HG02973 (cell line): Measurements from ENCODE around the gene MANEA.
A peak's percentile ranks its signal among the peaks of the same experiment; 100 is the strongest.
"Not testable (repeated sequence)": the region's sequence is repeated elsewhere in the genome, so short reads cannot be mapped to it uniquely, and the experiment has no call there.

ENCODE experiments used
- ATAC-seq: cut with Tn5 transposase; IDR thresholded peaks from one replicate; pipeline ENCODE4 v1.9.1; 2021; ENCODE audit warnings: moderate library complexity; ENCODE audit not compliant: unreplicated experiment

The MANEA gene, protein sequence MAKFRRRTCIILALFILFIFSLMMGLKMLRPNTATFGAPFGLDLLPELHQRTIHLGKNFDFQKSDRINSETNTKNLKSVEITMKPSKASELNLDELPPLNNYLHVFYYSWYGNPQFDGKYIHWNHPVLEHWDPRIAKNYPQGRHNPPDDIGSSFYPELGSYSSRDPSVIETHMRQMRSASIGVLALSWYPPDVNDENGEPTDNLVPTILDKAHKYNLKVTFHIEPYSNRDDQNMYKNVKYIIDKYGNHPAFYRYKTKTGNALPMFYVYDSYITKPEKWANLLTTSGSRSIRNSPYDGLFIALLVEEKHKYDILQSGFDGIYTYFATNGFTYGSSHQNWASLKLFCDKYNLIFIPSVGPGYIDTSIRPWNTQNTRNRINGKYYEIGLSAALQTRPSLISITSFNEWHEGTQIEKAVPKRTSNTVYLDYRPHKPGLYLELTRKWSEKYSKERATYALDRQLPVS

DNA sequence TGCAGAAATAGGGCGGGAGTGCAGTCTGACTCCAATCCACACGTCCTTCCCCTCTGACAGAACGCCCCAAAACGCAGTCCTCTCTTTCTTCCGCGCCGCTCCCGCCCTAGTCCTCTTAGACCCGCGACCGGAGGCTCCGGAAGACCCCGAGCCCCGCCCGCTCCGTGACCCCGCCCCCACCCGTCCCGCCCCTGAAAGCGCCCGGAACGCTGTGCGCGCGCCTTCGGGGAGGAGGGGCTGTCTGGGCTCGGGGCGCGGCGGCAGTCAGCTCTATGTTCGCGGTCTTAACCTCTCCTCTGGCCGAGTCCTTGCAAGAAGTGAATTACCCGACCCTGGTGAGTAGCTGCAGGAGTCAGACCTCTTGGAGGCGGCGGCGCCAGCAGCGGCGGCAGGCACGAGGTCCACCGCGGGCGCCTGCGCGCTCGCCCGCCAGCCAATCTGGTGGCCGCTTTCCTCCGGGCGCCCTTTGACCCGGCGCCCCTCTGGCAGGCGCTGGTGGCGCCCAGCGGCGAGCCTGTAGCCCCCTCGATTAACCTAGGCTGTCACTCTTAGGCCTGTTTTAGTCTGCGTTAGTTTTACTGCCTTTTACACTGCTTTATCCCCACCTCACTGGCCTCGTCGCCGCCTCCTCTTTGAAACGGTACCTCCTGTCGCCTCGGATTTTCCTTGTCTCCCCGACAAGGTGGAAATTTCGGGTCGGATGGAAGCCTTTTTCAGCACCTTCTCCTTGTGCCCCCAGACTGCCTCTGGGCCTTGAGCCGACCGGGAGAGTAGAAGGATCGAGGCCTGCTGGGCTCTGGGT lies at the start of gene MANEA:
TSS of gene MANEA (plus strand) at position 232 of the 802 bp plus-strand sequence. CDS start 8,905 bp downstream, outside the sequence.
- ATAC-seq = peak; percentile 67

DNA sequence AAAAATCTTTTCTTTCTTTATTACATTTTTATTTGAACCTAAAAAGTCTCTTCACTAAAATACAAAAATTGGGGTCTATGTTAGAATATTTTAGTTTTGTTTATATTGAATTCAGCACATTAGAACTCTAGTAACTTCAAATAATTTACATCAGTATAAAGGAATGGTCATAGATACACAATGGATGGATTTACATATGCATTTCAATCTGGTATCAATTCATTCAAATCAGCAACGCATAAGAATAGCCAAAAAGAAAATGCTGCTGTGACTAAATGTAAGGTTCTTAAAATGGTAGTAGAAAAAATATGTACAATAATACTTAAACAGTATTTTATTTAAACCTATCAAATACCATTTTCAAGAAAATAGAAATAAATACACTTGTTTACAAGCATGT lies 47.6 kb upstream of the MANEA start:
- no peak for ATAC-seq

DNA sequence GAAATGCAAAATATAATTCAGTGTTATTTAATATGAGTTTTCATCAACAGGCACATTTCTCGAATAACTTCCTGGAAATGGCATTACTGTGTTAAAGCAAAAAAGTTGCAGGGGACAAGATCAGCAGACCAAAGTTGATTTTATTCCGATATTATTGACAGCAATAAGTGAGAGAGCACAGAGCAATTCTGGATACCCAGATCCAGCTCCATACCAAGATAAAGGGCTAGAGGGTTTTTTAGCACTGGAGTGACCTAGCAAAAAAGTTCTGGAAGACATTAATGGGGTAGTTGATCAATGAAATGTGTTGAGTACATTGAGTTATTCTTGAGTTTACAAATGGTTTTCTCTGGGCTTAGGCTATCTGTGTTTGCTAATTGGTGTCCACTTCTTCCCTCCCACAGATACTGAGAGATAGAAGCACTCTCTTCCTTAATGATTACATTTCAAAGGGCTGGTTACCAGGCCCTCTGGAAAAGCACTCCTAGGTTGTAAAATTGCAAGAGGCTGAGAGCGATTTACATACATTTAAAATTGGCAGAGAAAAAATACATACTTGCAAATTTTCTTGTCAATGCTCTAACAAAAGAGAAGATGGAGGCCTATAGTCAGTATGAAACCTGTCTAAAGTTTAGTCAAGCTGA lies 47.0 kb upstream of the MANEA start:
- ATAC-seq = no peak

DNA sequence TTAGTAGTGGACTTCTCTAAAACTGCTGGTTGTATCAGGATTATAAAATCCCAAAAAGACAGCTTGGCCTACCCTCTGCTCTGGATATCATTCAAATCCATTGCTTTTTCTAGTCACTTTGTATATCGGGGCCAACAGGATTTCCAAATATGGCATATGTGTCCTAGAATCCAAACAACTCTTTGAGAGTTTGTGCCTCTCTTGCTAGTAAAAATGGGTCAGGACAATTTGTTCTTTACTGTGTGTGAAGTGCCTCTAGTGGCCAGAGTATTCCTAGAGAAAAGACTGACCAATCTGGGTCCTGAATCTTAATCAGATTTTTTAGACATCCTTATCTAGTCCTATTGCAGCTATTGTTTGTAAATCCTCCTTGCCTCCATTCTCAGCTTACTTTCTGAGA lies 33.5 kb upstream of the MANEA start:
- no peak for ATAC-seq

DNA sequence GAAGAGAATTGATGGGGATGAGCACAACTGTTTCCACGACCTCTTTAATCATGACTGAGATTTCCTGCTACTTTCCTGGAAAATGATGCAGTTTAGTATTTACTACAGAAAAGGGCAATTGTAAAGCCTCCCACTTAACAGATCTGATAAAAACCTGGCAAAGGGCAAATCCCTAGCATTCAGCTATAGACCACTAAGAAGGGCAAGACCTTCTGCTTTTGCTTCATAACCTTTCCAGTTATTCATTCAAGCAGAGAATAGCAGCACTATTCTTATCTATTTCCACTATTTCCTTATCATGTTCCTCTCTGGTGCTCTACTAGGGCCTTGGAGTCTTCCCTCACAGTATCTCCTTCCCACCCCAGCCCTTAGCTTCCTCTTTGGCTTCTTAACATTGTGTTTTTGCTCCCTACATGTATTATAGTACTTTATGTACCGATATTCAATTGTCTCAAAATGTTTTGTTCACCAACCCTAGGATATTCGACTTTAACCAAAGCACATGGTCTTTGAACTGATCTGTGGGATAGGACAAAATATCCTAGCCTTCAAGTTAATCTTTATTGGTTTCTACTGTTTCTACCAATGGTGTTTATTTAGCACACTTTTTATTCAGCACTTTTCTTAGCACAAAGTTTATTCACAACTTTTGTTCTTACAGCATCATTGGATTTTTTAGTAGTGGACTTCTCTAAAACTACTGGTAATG lies 32.7 kb upstream of the MANEA start:
- ATAC-seq = no peak

DNA sequence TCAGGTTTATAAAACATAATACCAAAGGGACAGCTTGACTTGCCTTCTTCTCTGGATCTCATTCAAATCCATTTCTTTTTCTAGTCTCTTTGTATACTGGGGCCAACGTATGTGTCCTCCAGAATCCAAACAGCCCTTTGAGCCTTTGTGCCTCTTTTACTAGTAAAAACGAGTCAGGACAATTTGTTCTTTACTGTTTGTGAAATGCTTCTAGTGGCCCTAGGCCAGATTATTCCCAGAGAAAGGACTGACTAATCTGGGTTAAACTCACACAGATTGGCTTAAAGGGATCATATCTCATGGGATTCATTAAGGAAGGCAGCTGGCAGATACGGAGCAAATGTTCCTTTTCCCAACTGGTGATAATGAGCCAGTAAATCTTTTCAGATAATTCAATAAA lies 32.1 kb upstream of the MANEA start:
- no peak for ATAC-seq

DNA sequence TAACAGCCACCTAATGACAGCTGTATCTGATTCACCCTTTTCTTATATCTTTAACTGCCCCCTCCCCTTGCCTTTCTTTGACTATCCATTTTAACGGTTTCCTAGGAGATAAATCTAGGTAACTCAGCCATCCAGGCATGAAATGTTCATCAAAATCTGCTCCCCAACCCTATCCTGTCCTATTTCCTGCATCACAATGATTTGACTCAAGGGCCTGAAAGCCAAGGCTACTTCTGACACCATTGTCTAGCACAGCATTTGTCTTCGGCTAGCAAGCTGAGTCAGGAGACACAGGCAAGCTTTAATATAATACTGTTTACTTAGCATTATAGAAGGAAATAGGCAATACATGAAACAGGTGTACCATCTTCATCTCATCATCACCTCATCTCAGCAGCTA lies 31.6 kb upstream of the MANEA start:
- ATAC-seq = no peak

DNA sequence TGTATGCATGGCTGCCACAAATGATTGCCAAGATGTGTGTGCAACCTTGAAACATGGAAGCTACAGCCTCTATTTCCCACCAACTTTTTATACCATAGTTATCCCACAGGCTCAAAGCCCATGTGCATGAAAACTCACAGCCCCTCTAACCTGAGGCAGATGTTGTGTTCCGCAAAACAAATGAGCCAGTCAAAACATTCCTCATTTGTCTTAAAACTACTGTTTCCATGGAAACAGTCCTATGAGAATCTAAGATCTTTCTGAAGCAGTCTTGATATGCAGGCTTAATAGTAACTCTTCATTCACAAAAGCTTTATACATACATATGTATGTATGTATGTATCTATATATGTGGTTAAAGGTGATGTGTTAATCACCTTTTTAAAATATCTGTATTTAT lies 31.2 kb upstream of the MANEA start:
- ATAC-seq = no peak

GRCh38 chr6:95547043-95547442 lies 30.3 kb upstream of the MANEA start:
- no peak for ATAC-seq

- no peak for ATAC-seq
Observed at GRCh38 chr6:95548188-95548786, 29.0 kb upstream of the MANEA start.

DNA sequence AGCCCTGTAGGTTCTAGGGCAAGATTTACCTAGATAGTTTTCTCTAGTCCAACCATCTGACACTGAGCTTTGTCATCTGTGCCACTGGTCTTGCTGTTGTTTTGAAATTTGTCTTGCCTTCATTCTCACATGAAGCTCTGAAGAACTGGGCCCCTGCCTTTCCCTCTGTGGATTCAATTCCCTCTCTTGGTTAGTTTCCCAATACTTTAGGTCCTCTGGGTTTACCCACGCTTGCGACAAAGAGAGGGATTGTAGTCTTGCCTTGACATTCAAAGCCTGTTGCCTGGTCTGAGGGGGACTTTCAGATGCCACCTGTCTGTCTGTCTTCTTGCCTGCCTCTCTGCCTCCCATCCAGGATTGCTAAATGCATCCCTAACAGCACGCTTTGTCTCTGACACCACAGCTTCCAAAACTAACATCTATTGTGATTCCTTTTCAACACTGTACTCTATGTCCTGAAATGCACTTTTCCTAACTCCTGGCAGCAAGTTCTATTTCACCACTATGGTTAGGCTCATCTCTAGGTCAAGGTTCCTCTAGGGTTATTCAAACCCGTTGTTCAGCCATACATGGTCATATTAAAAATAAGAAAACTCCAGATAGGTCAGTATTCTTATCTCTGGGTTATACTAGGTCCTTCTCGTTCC lies 25.5 kb upstream of the MANEA start:
- no peak for ATAC-seq

- ATAC-seq = no peak
Observed at GRCh38 chr6:95553880-95554279, 23.5 kb upstream of the MANEA start.

DNA sequence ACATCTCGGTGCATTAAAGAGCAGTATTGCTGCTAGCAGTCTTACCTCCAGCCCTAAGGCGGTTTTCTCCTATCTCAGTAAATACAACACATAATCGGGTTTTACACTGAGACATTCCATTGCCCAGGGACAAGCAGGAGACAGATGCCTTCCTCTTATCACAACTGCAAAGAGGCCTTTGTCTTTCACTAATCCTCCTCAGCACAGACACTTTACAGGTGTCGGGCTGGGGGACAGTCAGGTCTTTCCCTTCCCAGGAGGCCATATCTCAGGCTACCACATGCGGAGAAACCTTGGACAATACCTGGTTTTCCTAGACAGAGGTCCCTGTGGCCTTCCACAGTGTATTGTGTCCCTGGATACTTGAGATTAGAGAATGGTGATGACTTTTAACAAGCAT lies 16.4 kb upstream of the MANEA start:
- not testable (repeated sequence) for ATAC-seq

DNA sequence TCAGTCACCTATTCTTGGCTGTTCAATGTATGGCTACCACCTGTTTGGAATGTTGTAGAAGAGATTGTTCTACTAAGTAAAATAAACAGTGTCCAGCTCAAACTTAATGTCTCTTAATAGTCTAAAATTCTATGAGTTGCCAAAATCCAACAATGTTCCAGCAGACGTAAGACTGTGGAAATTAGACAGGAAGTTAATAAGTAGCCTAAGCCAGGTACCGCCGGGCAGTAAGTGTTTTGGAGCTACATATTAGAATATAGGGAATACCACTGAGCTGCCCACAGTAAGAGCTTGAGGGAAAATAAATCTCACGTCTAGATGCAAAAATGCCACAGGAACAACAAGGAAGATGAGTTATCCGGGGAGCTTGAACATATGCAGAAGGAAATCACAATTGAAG lies 7.8 kb upstream of the MANEA start:
- no peak for ATAC-seq

- ATAC-seq = no peak
Observed at GRCh38 chr6:95572098-95572497, 5.2 kb upstream of the MANEA start.

DNA sequence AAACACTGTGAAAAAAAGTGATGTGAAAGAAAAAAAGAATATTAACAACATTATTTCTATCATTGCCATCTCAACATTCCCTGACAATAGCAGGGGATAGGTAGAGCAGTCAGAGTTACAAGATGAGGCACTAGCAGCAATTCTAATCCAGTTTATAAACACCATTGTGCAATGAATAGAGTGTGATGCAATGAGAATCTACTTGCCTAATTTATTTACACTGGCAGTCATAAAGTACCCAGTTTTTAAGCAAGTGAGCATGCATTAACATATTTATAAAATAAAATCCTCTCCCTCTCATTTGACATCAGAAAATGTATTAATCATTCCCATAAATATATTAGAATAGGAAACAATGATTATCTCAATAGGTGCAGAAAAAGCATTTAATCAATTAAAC lies 2.5 kb upstream of the MANEA start:
- ATAC-seq = no peak

DNA sequence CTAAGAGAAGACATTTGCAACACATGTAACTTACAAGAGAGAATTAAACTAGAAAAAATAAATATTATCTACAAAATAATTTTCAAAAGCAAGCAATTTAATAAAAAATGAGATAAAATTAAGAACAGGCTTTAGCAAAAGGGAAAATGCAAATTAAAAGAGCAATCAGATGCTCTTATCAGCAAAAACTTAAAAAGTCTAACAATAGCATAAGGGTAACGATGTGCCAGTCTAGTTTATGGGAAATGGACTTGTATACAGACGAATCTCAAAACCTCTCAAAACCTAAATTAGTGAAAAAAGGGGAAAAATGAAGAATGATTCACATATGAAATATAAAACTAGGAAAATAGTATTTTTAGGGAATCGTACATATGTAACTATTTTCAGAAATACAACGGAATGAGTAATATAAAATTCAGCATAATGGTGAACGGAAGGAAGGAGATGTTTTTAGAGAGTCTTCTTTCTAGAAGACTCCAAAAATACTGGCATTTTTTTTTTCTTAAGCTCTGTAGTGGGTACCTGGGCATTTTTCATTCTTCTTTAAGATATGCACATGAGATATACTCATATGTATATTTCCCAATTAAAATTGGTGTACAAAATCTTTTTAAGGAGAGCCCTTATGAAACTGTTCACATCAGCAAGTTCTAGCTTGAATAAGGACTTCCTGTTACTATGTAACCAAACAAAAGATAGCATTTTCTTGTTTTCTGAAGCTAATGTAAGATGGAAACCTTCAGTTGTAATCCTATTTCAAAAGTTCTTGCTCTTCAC lies 927 bp upstream of the MANEA start:
- ATAC-seq = peak; percentile 25

DNA sequence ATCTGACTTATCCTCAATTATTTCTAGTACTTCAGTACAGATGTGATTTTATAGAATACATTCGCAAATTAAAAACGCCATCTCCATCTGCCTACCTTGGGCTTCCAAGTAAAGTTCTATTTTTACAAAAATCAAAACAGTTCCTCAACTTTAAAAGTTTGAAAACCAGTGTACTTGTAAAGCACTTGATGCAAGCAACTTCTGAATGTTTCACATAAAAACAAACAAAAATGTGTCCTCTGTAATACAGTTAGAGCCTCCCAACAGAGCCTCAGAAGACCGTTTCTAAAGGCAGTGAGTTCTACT lies 384 bp upstream of the MANEA start:
- ATAC-seq = no peak

GRCh38 chr6:95578106-95578410 lies 723 bp downstream of the MANEA start:
- ATAC-seq = peak; percentile 13

DNA sequence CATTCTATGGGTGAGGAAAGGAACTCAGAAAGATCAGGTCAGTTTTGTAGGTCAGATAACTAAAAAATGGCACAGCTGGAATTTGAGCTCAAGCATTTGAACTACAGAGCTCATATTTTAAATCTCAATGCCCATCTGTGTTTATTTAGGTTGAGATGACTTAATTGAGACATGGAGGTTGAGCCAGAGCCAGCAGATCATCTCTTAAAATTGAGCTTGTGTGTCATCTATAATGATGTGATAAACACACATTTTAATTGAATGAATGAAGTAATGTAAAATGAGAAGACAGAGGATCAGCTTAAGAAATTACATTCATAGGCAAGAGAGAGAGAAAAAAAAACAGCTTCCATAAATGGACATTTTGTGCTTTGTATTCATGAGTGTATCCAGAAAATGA lies 3.7 kb downstream of the MANEA start:
- ATAC-seq = no peak
